Posterior cingulate gyrus (tissue), 11 donors: Measurements from ENCODE around the gene CCSER1.

ENCODE experiments used
- DNase-seq, 10 donors: peaks; one replicate each; pipeline versions ENCODE4 v3.0.0 to v3.0.0-alpha.2; 2020 to 2021; ENCODE audit warnings: mixed read lengths in 3 of 10
- intact Hi-C: fragments of 100-400 bp; cut with DNase I; formaldehyde crosslinking; loops from one replicate; pipeline ENCODE4 v1.15.1; 2023

CCSER1 gene

DNA sequence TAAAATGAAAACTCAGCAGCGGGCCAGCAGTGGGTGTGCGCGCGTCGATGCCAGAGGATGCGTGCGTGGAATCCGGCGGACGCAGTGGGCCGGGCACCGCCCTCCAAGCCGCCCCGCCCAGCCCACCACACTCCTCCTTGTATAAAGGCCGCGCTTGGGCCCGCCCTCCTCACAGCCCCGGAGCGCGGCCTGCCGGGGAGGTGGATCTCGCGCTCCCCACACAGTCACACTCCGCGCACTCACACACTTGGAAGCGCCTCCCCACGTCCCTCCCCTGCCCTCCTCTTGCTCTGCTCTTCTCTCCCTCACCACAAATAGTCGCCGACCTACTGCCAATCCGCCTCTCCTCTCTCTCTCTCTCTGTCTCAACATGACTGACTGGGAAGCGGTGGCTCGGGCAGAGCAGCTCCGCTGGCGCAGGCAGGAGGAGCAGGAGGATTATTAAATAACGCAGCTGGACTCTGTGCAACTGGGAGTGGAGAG, at the start of gene CCSER1:
Gene CCSER1 (plus strand): TSS at position 172 of the 483 bp plus-strand sequence.
- peak; percentile 40 to 95 (median 69) for DNase-seq
- intact Hi-C loops = loop anchor here (10.0 kb wide), 1 partner anchor 158 kb away; no protein-coding TSS in a partner anchor

DNA sequence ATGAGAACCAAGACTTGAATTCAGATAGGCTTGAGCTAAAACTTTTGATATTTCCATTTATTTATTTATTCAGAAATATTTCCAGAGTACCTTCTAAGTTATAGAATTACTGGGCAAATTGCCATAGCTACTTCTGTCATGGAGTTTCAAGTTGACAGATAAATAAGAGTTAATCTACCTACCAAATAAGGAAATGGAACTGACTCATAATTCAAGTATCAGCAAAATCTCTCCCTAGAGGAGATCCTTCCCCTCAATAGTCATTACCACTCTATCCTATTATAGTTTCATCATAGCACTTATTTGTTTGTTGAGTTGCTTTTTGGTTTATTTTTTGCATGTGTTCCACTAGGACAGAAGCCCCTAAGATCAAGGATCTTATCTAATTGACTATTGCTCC, 48.8 kb upstream of the CCSER1 start:
- intact Hi-C loops = no loop called here
- DNase-seq = no peak

DNA sequence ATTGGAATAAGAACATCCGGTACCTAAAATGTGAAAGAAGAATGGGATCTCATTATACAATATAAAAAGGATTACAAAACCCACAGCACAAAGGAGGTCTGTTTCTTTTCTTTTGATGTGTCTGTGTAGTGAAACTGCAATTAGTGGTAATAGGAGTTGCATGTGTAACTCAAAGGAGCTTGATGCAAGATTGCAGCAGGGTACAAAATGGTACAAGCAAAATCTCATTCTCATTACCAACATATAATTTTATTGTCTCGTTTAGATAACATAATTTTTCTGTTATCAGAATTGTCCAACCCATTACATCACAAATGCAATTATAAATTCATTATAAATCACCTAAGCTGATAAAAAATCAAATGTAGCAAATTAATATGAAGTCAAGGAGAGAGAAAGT, 47.1 kb upstream of the CCSER1 start:
- DNase-seq = no peak
- intact Hi-C loops = no loop called here

DNA sequence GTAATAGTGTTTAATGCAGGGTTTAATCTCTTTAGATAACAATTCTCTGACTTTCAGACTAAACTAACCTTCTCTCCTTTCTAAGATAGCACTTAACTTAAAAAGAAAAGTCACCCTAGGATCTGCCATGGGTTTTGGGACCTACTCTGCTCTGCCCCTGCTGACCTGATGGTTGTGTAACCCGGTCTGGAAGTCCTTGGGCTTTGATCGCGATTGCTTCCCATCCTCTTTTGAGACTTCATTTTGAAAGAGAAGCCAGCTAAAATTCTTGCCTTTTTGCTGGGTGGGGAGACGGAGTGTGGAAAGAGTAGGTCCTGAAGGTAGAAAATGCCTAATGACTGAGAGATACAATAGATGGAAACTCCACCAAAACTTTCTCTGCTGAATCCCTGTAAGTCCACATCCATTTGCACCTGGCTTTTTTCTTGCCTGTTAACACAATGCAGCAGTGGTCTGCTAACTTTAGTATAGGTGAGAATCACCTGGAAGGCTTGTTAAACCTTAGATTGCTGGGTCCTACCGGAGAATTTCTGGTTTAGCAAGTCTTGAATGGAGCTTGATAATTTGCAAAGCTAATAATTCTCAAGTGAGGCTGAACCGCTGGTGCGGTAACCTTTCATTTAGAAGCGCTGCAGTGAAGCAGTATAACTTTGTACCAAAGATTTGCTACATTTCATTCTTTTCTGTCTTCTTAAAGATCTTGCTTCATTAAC, 45.6 kb upstream of the CCSER1 start:
- no peak for DNase-seq
- intact Hi-C loops = no loop called here

DNA sequence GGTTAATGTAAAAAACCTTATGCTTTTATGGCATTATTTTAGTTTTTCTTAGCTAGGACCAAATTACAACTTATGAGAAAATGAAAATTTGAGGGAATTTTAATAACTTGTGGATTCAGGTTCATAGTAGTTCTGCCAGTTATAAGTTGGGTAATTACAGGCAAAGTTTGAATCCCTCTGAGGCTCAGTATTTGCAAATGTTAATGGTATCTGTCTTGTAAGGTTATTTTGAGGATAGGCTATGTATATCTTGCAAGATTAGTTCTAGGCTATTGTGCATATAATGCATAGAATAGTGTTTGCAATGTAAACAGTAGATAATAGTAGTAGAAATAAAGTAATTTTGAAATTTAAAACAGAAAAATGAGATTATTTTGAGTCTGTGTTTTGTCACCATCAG, 44.7 kb upstream of the CCSER1 start:
- no peak for DNase-seq
- intact Hi-C loops = no loop called here

DNA sequence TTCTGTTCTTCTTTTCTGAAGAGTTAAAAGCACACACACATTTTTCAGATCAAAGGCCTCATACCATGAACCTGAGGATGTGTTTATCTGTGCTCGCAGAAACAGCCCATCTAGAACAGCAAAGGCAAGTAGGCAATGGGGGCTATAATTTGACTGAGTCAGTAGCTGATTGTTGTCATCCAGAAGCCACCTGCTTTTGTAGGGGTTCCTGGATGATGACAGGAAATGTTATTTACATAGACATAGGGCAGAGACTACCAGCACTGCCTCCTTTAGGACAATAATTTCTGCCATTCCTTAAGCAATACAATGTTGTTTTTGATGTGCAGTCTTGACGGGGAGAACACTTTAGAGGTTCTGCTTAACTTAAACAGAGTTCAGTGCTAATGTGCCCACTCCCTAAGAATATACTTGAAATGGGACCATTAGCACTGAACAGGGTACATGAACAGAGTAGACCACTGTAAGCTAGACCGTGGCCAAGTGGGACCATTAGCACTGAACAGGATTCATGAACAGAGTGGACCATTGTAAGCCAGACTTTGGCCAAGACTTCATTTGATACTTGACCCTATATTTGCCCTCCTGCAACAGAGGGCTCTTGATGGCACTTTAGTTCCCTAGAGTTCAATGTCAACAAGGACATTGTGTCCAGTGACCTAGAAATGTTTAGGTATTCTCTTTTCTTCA, 42.8 kb upstream of the CCSER1 start:
- no peak for DNase-seq
- intact Hi-C loops = no loop called here

DNA sequence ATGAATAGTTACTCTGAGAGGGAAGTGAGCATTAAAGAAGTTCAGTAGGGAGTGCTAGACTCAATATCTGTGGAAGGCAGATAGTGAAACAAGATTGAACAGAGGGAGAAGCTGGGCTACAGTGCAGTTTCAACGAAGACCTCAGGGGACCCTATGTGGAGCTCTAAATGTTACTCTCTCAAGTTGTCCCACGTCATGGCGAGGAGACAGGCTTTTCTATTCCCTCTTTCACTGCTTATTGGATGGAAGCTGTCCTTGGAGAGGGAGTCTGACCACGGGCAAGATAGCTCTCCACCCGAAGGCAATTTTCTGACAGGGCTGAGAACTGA, 42.3 kb upstream of the CCSER1 start:
- DNase-seq = no peak
- intact Hi-C loops = no loop called here

DNA sequence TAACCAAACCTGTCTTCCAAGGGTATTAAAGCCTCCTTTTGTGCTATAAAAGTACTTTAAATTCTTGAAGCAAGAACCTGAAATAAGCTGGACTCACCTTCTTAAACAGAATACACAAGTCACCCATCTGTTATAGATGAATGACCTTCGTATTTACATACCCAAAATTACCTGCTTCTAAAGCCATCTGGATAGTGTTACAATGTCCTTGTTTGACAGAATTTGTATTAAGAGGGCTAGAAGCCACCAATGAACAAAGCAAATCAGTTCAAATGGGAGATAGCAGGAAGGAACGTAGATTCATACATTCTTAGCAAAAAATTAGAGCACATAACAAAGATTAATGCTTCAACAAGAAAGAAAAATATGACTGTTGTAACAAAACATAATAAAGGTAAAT, 33.7 kb upstream of the CCSER1 start:
- no peak for DNase-seq
- intact Hi-C loops = no loop called here

DNA sequence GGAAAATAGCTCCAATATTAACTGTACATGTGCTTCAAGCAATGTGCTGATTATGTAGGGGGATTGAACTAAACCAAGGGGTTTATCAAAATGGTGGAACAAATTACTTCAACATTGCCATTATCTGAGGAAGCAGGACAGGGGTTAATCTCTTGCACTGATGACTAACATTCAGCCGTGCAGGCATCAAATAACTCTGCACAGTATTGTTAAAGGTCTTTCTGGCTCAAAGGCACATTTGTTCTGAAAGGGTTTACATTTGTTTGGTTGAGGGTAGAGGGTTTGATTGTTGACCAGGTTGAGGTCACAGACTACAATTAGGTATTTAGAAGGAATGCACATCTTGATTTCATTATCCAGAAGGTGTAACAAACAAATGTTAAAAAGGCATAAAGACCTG, 32.2 kb upstream of the CCSER1 start:
- intact Hi-C loops = no loop called here
- no peak for DNase-seq

DNA sequence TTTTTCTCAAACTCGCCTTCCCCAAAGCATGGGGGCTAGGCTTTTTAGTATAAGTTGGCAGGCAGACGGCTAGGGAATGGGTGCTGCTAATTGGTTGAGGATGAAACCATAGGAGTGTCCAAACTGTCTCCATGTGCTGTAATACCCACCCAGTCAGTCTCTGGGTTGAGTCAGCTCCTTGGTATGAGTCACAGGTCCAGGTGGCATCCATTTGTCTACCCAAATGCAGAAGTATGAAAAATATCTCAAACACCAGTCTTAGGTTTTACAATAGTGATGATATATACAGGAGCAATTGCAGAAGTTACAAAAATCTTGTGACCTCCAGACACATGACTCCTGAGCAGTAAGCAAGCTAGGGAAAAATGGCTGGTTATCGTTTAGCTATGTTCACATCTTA, 27.4 kb upstream of the CCSER1 start:
- intact Hi-C loops = no loop called here
- DNase-seq = no peak

DNA sequence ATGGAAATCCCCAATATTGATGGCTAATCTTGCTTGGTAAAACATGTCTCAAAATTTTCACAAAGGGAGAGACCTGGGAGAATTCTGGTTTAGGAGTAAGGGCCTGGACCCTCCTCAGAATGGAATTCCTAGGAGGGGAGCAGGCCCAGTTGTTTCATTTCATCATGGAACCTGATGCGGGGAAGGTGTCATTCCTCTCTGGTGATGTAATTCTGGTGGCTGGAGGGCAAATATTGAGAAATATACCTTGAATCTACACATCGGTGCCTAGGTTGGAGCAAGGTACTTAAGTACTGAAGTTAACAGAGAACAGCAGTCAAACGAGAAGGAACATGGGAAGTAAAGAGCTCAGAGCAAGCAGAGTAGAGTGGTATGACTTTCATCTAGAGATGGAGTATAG, 23.2 kb upstream of the CCSER1 start:
- intact Hi-C loops = no loop called here

DNA sequence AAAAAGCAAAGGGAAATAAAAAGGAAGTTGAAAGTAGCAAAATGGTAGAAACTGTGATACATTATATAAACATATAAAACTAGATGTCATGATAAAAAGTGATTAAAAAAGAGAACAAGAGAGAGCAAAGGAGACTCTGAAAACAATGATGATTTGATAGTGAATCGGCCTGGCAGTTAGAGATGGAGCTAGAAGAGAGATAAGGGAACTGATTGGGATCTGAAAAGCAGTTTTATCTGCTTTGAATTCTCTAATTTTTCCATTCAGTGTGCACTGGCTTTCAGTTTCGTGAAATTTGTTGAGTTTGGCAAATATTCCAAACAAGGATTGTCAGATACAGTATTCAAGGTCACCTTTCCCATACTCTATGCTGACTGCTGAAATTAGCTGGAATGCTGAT, 21.9 kb upstream of the CCSER1 start:
- intact Hi-C loops = no loop called here
- no peak for DNase-seq

More for the DNA sequence above, 23.2 kb upstream of the CCSER1 start:
- DNase-seq = no peak

DNA sequence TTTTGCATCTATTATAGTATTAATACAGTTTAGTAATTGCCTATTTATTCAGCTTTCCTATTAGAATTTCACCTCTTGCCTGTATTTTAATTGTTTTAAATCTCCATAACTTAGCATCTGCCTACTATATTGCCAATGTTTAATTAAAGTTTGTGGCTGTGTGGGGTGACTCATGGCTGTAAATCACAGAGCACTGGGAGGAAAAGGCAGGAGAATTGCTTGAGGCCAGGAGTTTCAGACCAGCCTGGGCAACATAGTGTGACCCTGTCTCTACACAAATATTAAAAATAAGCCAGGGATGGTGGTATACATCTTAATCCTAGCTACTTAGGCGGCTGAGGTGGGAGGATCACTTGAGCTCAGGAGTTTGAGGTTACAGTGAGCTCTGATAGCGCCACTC, 14.5 kb upstream of the CCSER1 start:
- intact Hi-C loops = no loop called here
- no peak for DNase-seq

DNA sequence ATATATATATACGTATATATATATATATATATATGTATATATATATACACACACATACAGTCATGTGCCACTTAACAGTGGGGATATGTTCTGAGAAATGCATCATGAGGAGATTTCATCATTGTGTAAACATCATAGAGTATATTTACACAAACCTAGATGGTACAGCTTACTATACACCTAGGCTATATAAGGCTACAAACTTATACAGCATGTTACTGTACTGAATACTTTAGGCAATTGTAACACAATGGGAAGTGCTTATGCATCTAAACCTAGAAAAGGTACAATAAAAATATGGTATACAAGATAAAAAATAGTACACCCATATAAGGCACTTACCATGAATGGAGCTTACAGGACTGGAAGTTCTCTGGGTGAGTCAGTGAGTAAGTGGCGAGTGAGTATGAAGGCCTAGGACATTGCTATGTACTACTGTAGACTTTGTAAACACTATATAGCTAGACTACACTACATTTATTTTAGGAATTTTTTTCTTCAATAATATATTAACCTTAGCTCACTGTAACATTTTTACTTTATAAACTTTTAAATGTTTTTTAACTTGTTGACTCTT, 13.2 kb upstream of the CCSER1 start:
- intact Hi-C loops = no loop called here
- DNase-seq = no peak

DNA sequence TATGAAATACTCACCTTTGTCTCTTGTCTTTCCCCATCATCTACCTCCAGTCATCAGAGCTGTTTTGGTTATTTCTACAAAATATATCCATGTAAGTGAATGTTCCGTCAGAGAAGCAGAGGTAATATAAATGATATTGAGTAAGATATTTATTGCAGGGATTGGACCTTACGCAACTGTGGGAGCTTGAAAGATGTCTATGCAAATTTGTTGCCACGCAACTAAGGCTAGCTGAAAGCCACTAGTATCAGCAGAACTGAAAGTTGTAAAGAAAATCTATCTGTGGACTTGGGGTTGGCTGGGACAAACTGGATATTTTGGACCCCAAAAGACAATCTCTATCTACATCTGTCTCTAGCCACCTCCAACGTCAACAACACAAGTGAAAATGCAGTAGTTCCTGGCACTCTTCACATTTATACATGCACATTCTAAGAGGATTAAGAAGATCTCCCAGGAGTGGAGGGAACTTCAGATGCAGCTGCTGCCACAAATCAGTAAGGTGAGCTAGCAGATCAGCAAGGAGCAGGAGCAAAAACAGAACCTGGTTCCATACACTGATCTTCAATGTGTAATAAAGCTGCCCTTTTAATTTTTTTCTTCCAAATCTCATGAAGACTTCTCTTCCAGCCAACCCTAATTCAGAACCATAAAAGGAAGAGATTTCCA, 8.5 kb upstream of the CCSER1 start:
- intact Hi-C loops = no loop called here
- DNase-seq = no peak

DNA sequence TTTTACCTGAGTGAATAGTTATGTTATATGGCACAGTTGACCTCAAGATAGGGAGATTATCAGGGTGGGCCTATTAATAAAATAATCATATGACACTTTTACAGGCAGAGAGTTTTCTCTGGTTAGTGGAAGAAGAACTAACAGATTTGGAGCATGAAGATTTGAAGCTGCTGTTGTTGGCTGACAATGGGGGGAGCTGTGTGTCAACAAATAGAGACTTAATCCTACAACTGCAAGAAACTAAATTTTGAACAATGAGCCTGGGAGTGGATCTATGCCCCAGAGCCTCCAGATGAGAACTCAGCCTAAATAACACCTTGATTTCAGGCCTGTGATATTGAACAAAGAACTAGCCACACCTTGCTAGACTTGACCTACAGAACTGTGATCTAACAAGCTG, 7.2 kb upstream of the CCSER1 start:
- intact Hi-C loops = loop anchor here (10.0 kb wide), 1 partner anchor 165 kb away; no protein-coding TSS in a partner anchor
- no peak for DNase-seq

DNA sequence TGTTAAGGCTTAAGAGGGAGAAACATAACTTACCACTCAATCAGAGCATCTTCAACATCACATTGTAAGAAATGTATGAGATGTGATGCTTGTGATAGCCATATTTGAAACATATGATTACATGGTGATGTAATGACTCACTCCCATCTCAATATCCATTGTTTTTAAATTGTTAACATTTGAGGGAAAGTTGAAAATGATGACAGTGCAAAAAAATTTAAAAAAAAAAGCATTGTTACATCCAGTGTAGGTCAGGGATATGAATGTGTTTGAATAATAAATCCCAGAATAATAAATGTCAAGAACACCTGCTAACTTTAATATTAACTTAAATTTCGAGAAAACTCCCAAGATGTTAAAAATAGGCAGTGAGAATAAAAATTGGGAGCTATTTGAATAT, 6.4 kb upstream of the CCSER1 start:
- DNase-seq = no peak
- intact Hi-C loops = loop anchor here (10.0 kb wide), 1 partner anchor 164 kb away; no protein-coding TSS in a partner anchor

DNA sequence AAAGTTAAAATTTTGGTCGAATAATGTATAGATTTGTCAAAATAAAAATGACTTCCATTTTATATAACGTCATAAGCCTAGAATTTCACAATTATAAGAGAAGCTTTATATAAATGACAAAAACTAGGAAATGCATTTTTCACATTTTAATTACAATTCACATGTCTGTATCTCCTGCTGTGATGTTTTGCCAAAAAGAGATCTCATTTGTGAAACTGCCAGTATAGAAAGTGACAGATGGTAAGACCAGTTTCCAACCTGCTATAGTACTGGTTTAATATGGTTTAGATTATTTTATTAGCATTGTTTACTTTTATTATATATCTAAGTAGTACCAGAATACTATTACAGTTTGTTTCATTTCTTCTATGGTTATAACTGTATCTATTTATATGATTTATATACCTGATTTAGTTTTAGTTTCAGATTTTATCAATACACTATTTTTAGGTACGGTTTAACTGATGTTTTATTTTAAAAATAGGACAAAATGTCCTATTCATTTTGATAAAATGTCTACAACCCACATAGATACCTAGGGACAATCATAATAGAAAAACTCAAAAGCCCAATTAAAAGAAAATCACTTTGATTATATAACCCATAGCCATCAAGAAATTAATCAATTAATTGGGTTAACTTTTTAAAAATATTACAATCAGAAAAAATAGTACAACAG, 5.4 kb upstream of the CCSER1 start:
- intact Hi-C loops = loop anchor here (10.0 kb wide), 1 partner anchor 163 kb away; no protein-coding TSS in a partner anchor
- DNase-seq = no peak

DNA sequence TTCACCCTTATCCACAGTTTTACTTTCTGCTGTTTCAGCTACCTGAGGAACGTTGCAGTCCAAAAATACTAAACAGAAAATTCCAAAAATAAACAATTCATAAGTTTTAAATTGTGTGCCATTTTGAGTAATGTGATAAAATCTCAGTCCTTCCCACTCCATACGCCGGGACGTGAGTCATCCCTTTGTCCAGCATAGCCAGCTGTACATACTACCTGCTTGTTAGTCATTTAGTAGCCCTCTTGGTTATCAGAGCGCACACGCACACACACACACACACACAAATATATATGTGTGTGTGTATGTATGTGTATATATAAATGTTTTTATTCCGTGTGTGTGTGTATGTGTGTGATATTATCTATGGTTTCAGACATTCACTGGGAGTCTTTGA, 4.8 kb upstream of the CCSER1 start:
- DNase-seq = peak in 1 of 10 donors; percentile 55
- intact Hi-C loops = loop anchor here (10.0 kb wide), 1 partner anchor 162 kb away; no protein-coding TSS in a partner anchor

DNA sequence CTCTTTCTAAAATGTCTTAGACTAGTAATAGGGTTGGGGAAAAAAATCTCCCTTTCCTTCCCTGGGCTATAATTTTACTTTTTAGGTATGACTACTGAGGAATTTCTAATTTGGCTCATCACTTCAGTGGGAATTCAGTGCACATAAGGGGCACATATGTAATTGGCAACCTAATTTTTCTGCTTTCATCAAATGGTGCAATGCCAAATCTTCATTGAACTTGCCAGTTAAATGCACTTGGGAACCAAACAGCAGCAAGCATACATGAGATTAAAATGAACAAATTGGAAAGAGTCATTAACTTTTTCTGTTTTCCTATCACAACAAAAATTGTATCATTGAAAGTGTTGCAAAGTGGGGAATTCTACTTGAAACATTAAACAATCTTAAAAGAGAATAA, 2.9 kb upstream of the CCSER1 start:
- DNase-seq = no peak
- intact Hi-C loops = loop anchor here (10.0 kb wide), 1 partner anchor 161 kb away; no protein-coding TSS in a partner anchor
